MM.1S (cell line): ENCODE data around the gene SYNE4.
"Not testable (repeated sequence)": the region's sequence is repeated elsewhere in the genome, so short reads cannot be mapped to it uniquely, and the experiment has no call there.

Experiments used
- DNase-seq: peaks from one replicate; pipeline ENCODE4 v3.0.0-alpha.2; 2015
- H2AFZ ChIP-seq: fragments of 300-600 bp; sonication (generic); 2 replicates; pipeline ENCODE4 v1.6.0; 2016; ENCODE audit warnings: antibody characterized with exemption, low read length
- H3F3A ChIP-seq: fragments of 300-600 bp; sonication (generic); 2 replicates; pipeline ENCODE4 v1.6.1; 2016; ENCODE audit warnings: mild to moderate bottlenecking, antibody characterized with exemption, low read length, moderate library complexity, mixed read lengths; ENCODE audit not compliant: insufficient read depth
- H3K27ac ChIP-seq: fragments of 300-600 bp; sonication (generic); 2 replicates; pipeline ENCODE4 v1.5.1; 2016; ENCODE audit warnings: mild to moderate bottlenecking, low read length
- H3K27me3 ChIP-seq: fragments of 300-600 bp; sonication (generic); replicated peaks from 2 replicates; pipeline ENCODE4 v1.6.0; 2016; ENCODE audit warnings: low read length; ENCODE audit not compliant: insufficient read depth
- H3K36me3 ChIP-seq: fragments of 300-600 bp; sonication (generic); replicated peaks from 2 replicates; pipeline ENCODE4 v1.6.1; 2016; ENCODE audit warnings: mild to moderate bottlenecking, low read length, mixed read lengths; ENCODE audit not compliant: insufficient read depth
- H3K4me1 ChIP-seq: fragments of 300-600 bp; sonication (generic); 2 replicates; pipeline ENCODE4 v1.6.1; 2016; ENCODE audit warnings: low read length, mixed read lengths
- H3K4me2 ChIP-seq: fragments of 300-600 bp; sonication (generic); 2 replicates; pipeline ENCODE4 v1.6.0; 2016; ENCODE audit warnings: low read depth, low read length
- H3K4me3 ChIP-seq: fragments of 300-600 bp; sonication (generic); 2 replicates; pipeline ENCODE4 v1.5.1; 2016; ENCODE audit warnings: low read length, mixed read lengths
- H3K79me2 ChIP-seq: fragments of 300-600 bp; sonication (generic); 2 replicates; pipeline ENCODE4 v1.6.1; 2016; ENCODE audit warnings: mixed run types, low read length, mixed read lengths
- H3K9ac ChIP-seq: fragments of 300-600 bp; sonication (generic); 2 replicates; pipeline ENCODE4 v1.6.1; 2016; ENCODE audit warnings: low read length, mixed read lengths
- H3K9me2 ChIP-seq: fragments of 300-600 bp; sonication (generic); replicated peaks from 2 replicates; pipeline ENCODE4 v1.6.1; 2016; ENCODE audit warnings: mild to moderate bottlenecking, low read length, mixed read lengths; ENCODE audit not compliant: insufficient read depth
- H3K9me3 ChIP-seq: fragments of 300-600 bp; sonication (generic); replicated peaks from 2 replicates; pipeline ENCODE4 v1.6.1; 2016; ENCODE audit warnings: mild to moderate bottlenecking, low read length, mixed read lengths; ENCODE audit not compliant: insufficient read depth
- H4K20me1 ChIP-seq: fragments of 300-600 bp; sonication (generic); 2 replicates; pipeline ENCODE4 v1.6.1; 2016; ENCODE audit warnings: mild to moderate bottlenecking, low read length, moderate library complexity, mixed read lengths; ENCODE audit not compliant: insufficient read depth
- EZH2 ChIP-seq: fragments of 300-600 bp; sonication (generic); optimal IDR thresholded peaks from 2 replicates; pipeline ENCODE3; 2017; ENCODE audit warnings: low read depth, mild to moderate bottlenecking, antibody characterized with exemption, low read length, mixed read lengths
- EZH2phosphoT487 ChIP-seq: fragments of 300-600 bp; sonication (generic); IDR thresholded peaks from 2 replicates; pipeline ENCODE4 v1.6.1; 2018; ENCODE audit warnings: antibody characterized with exemption, low read length
- TF ChIP-seq, protein P1 (sequence below): fragments of 300-600 bp; sonication (generic); IDR thresholded peaks from 2 replicates; pipeline ENCODE4 v1.5.1; 2016; ENCODE audit warnings: antibody characterized with exemption, low read length, mixed read lengths

SYNE4 gene

DNA sequence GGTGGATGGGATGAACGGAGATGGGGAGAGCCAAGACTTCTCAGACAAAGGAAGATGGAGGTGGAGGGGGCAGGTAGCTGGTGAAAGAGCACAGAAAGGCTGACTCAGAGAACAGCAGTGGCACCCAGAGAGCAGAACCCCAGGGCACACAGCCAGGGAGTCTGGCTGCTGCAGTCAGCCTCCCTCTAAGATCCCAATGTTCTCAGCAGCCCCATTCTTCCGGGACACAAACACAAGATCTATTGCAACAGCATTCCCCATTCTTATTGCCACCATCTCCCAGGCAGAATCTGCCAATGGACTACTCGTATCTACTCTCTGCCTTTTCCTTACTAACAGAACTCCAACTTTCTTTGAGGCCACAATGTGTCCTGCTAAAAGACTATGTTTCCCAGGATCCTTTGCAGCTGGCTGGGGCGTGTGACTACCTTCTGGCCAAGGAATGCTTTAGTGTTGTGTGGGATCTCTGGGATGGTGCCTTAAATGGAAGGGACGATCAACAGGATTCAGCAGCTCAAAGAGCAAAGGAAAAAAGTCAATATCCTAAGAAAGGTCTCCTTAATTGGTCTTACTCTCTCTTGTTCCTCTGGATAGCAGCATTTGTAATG lies 37.9 kb upstream of the SYNE4 start:
- no peaks in the 10 kb centered on the region for H3K9me3 ChIP-seq
- no peaks in the 10 kb centered on the region for H3K36me3 ChIP-seq
- H3K4me2 ChIP-seq: no peak overlapping the region
- no peak overlapping the region for H3K4me3 ChIP-seq
- H3K4me1 ChIP-seq: no peaks in the 10 kb centered on the region
- H3K9ac ChIP-seq: no peak overlapping the region
- no peaks in the 10 kb centered on the region for H3K79me2 ChIP-seq
- H3F3A ChIP-seq: no peaks in the 10 kb centered on the region
- no peaks in the 10 kb centered on the region for H3K27me3 ChIP-seq
- H3K27ac ChIP-seq: no peak overlapping the region
- no peak overlapping the region for H2AFZ ChIP-seq
- no peaks in the 10 kb centered on the region for H4K20me1 ChIP-seq
- no peak for DNase-seq
- no peaks in the 10 kb centered on the region for H3K9me2 ChIP-seq
- TF ChIP-seq EZH2phosphoT487 (no peak), EZH2 (no peak)
- TF ChIP-seq, protein P1, sequence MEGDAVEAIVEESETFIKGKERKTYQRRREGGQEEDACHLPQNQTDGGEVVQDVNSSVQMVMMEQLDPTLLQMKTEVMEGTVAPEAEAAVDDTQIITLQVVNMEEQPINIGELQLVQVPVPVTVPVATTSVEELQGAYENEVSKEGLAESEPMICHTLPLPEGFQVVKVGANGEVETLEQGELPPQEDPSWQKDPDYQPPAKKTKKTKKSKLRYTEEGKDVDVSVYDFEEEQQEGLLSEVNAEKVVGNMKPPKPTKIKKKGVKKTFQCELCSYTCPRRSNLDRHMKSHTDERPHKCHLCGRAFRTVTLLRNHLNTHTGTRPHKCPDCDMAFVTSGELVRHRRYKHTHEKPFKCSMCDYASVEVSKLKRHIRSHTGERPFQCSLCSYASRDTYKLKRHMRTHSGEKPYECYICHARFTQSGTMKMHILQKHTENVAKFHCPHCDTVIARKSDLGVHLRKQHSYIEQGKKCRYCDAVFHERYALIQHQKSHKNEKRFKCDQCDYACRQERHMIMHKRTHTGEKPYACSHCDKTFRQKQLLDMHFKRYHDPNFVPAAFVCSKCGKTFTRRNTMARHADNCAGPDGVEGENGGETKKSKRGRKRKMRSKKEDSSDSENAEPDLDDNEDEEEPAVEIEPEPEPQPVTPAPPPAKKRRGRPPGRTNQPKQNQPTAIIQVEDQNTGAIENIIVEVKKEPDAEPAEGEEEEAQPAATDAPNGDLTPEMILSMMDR: no peak

DNA sequence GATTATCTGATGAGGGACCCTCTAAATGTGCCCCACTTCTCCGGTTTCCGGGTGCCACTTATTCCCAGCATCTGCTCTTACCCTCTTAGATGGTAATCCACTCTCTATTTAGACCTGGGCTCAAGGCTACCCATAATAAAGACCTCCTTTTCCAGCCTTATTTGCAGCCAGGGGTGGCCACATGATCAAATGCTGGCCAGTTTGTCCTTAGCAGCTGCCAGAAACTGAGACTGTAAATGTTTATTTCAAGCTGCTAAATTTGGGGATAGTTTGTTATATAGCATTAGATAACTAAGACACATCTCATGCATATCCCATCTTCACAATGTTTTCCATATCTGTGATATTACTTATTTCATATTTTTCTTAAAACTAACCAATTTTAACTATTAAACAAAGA lies 35.3 kb upstream of the SYNE4 start:
- Histone ChIP-seq H3K9ac (no peak overlapping the region), H3K4me1 (no peaks in the 10 kb centered on the region), H3K27me3 (no peaks in the 10 kb centered on the region), H3K4me3 (no peak overlapping the region), H3K9me3 (no peaks in the 10 kb centered on the region), H4K20me1 (no peaks in the 10 kb centered on the region), H2AFZ (no peak overlapping the region), H3K9me2 (no peaks in the 10 kb centered on the region), H3K36me3 (no peaks in the 10 kb centered on the region), H3K79me2 (no peaks in the 10 kb centered on the region), H3K4me2 (no peak overlapping the region), H3F3A (no peaks in the 10 kb centered on the region), H3K27ac (no peak overlapping the region)
- no peak for DNase-seq
- TF ChIP-seq EZH2 (no peak), EZH2phosphoT487 (no peak)
- TF ChIP-seq, protein P1: no peak

DNA sequence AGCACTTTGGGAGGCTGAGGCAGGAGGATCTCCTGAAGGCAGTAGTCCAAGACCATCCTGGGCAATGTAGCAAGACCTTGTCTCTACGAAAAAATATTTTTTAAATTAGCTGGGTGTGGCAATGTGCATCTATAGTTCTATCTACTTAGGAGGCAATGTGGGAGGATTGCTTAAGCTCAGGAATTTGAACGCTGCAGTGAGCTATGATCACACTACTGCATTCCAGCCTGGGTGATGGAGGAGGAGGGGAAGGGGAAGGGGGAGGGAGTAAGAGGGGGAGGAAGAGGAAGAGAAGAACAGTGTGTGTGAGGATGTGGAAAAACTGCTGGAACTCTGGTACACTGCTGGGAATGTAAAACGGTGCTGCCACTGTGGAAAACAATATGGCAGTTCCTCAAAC lies 33.2 kb upstream of the SYNE4 start:
- Histone ChIP-seq H3K4me3 (no peak overlapping the region), H2AFZ (no peak overlapping the region), H3K4me2 (no peak overlapping the region), H3K27me3 (no peaks in the 10 kb centered on the region), H3K9ac (no peak overlapping the region), H3K27ac (no peak overlapping the region), H3F3A (no peaks in the 10 kb centered on the region), H3K9me2 (no peaks in the 10 kb centered on the region), H3K36me3 (no peaks in the 10 kb centered on the region), H3K9me3 (no peaks in the 10 kb centered on the region), H3K4me1 (no peaks in the 10 kb centered on the region), H4K20me1 (no peaks in the 10 kb centered on the region), H3K79me2 (no peaks in the 10 kb centered on the region)
- DNase-seq: no peak
- TF ChIP-seq EZH2phosphoT487 (no peak), EZH2 (no peak)
- TF ChIP-seq, protein P1: no peak

DNA sequence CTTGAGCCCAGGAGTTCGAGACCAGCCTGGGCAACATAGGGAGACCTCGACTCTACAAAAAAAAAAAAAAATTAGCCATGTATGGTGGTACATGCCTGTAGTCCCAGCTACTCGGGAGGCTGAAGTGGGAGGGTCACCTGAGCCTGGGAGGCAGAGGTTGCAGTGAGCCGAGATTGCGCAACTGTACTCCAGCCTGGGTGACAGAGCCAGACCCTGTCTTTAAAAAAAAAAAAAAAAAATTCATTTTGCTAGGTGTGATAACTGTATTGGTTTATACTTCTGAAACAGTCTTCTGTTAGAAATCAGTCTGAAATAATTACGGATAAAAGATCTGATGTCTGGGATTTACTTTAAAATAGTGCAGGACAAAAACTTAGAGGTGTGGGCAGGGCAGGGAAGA lies 32.5 kb upstream of the SYNE4 start:
- H3K9ac ChIP-seq, H2AFZ ChIP-seq, H3K4me1 ChIP-seq, DNase-seq, H4K20me1 ChIP-seq, H3K4me2 ChIP-seq, H3K27me3 ChIP-seq, H3K79me2 ChIP-seq, H3K9me2 ChIP-seq, H3K36me3 ChIP-seq, H3K27ac ChIP-seq, H3K9me3 ChIP-seq, H3F3A ChIP-seq, H3K4me3 ChIP-seq: not testable (repeated sequence)
